Dermis lymphatic vessel endothelial cell (primary cell): ENCODE measurements around the gene CSF1. TPM values are rescaled to one million over a fixed set of nuclear protein-coding genes. Genes with fewer than 3 reads are reported as not detected.

Experiments
- total RNA-seq: library from RNA; depleted of rRNA; stranded (reverse); fragments of >200 nt; gene quantifications from 2 replicates; pipeline ENCODE4 v1.2.1, GENCODE V29; 2014

Gene CSF1
- total RNA-seq, result 3.9 and 5.9 TPM in 2 replicates

GRCh38 chr1:109910123-109910962 lies at the start of gene CSF1:
Gene CSF1 (plus strand): TSS chr1:109910849. CDS start chr1:109911024, 175 bp downstream.

Other genes with a start within 250 kb of the CSF1 start
- 1.2 and 1.7 TPM in 2 replicates for gene GSTM2, start 242.8 kb upstream of the CSF1 start, total RNA-seq
- gene GSTM1, start 223.0 kb upstream of the CSF1 start, total RNA-seq, result 2.9 TPM in 1 of 2 replicates, not detected in the other
- gene GSTM5, start 198.6 kb upstream of the CSF1 start, total RNA-seq, result 0.11 TPM in 1 of 2 replicates, not detected in the other
- 41.9 and 88.1 TPM in 2 replicates for gene GSTM3, start 169.8 kb upstream of the CSF1 start, total RNA-seq
- not detected in 2 replicates for gene EPS8L3, start 146.9 kb upstream of the CSF1 start, total RNA-seq
- gene AHCYL1, start 73.9 kb downstream of the CSF1 start, total RNA-seq, result 46.9 and 47.6 TPM in 2 replicates
- 44.1 and 45.8 TPM in 2 replicates for gene STRIP1, start 123.8 kb downstream of the CSF1 start, total RNA-seq
- not detected in 2 replicates for gene ALX3, start 159.8 kb downstream of the CSF1 start, total RNA-seq
- gene UBL4B, start 201.6 kb downstream of the CSF1 start, total RNA-seq, result not detected in 2 replicates
- 1.0 and 1.3 TPM in 2 replicates for gene SLC6A17, start 239.6 kb downstream of the CSF1 start, total RNA-seq